Calu3 (cell line): ENCODE measurements around the gene EGFLAM. TPM values are rescaled to one million over a fixed set of nuclear protein-coding genes. Genes with fewer than 3 reads are reported as not detected.

Source experiments
- BruUV-seq: library from RNA; stranded (reverse); fragments of 400-500 nt; replicated peaks from 2 replicates; lab custom pipeline; 2021; lab: Mats Ljungman, UMichigan
- CTCF ChIA-PET: fragments of 300-600 bp; sonication (Branson Sonifier 250); formaldehyde crosslinking; loops from one replicate; lab custom pipeline; 2022; ENCODE audit warnings: antibody characterized with exemption; lab: Charles Lee
- DNase-seq: peaks from one replicate; pipeline ENCODE4 v3.0.0; 2022
- H3K27ac Mint-ChIP-seq: one replicate; pipeline ENCODE4 v1.8.0; 2022; ENCODE audit warnings: mixed read lengths; ENCODE audit not compliant: unreplicated experiment
- H3K27me3 Mint-ChIP-seq: one replicate; pipeline ENCODE4 v1.8.0; 2022; ENCODE audit warnings: mixed read lengths; ENCODE audit not compliant: unreplicated experiment
- H3K36me3 Mint-ChIP-seq: one replicate; pipeline ENCODE4 v1.8.0; 2022; ENCODE audit warnings: mild to moderate bottlenecking, moderate library complexity, mixed read lengths; ENCODE audit not compliant: insufficient read depth, unreplicated experiment
- H3K4me1 Mint-ChIP-seq: one replicate; pipeline ENCODE4 v1.8.0; 2022; ENCODE audit warnings: mild to moderate bottlenecking, low read depth, mixed read lengths; ENCODE audit not compliant: unreplicated experiment
- H3K4me3 Mint-ChIP-seq: one replicate; pipeline ENCODE4 v1.8.0; 2022; ENCODE audit warnings: mild to moderate bottlenecking, low read depth, moderate library complexity, mixed read lengths; ENCODE audit not compliant: unreplicated experiment
- H3K9me3 Mint-ChIP-seq: one replicate; pipeline ENCODE4 v1.8.0; 2022; ENCODE audit warnings: low read depth, mixed read lengths; ENCODE audit not compliant: unreplicated experiment
- CTCF ChIP-seq: fragments of 200-600 bp; IDR thresholded peaks from one replicate; pipeline ENCODE4 v1.8.0; 2022; ENCODE audit warnings: antibody characterized with exemption; ENCODE audit not compliant: unreplicated experiment
- intact Hi-C: fragments of 100-400 bp; cut with micrococcal nuclease; formaldehyde crosslinking; loops from one replicate; pipeline ENCODE4 v1.10.0; 2022; ENCODE audit not compliant: unreplicated experiment
- total RNA-seq: library from RNA; stranded (reverse); gene quantifications from 2 replicates; pipeline ENCODE4 v1.2.3, GENCODE V29; 2022

Gene EGFLAM
- total RNA-seq, 1 experiment from 2014 or later = not detected

- Mint-ChIP-seq H3K27me3 (peaks cover 67% of the 10 kb centered on the region), H3K36me3 (no peaks in the 10 kb centered on the region), H3K4me1 (no peaks in the 10 kb centered on the region), H3K9me3 (no peaks in the 10 kb centered on the region), H3K27ac (no peak overlapping the region), H3K4me3 (no peak overlapping the region)
- BruUV-seq = no TSS peak
- intact Hi-C loops = no loop called here
- TF ChIP-seq CTCF = no peak
- CTCF ChIA-PET = interaction anchor here (1.0 kb wide), 1 partner anchor 11 kb away, joined by 3 read pairs; no protein-coding TSS in a partner anchor
- no peak for DNase-seq
These were observed 193.8 kb downstream of the EGFLAM start for GRCh38 chr5:38452201-38452600.

- Mint-ChIP-seq H3K27me3 (peaks cover 74% of the 10 kb centered on the region), H3K9me3 (no peaks in the 10 kb centered on the region), H3K27ac (no peak overlapping the region), H3K4me1 (no peaks in the 10 kb centered on the region), H3K36me3 (no peaks in the 10 kb centered on the region), H3K4me3 (no peak overlapping the region)
- CTCF ChIA-PET = interaction anchor here (0.6 to 1.0 kb wide), 2 partner anchors 10 to 52 kb away, joined by 3 to 4 read pairs; no protein-coding TSS in a partner anchor
- no TSS peak for BruUV-seq
- intact Hi-C loops = no loop called here
- TF ChIP-seq CTCF = no peak
- no peak for DNase-seq
These were observed 195.1 kb downstream of the EGFLAM start for GRCh38 chr5:38453506-38453905.

DNA sequence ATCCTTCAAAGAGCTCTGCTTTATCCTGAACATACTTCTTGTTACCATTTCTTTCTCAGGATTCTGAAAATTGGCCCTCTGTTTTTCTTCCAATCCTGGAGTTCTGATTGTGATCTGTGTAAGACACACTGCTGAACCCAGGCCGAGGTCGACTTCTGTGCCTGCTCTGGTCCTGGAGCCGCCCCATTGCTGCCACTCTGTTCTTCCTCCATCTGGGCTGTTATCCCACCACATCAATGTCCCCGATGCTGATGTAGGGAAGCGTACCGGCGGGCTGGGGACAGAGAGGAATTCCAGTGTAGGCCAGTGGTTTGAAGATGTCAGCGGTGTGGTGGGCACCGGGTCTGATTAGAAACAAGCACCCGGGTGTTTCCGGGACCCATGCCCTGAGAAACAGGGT, 195.6 kb downstream of the EGFLAM start:
- CTCF ChIA-PET = interaction anchor here (0.6 to 1.0 kb wide), 2 partner anchors 10 to 52 kb away, joined by 3 to 4 read pairs; no protein-coding TSS in a partner anchor
- H3K36me3 Mint-ChIP-seq = no peaks in the 10 kb centered on the region
- H3K4me3 Mint-ChIP-seq = no peak overlapping the region
- no peaks in the 10 kb centered on the region for H3K9me3 Mint-ChIP-seq
- intact Hi-C loops = no loop called here
- BruUV-seq = no TSS peak
- no peak for TF ChIP-seq CTCF
- DNase-seq = no peak
- H3K27me3 Mint-ChIP-seq = peaks cover 74% of the 10 kb centered on the region
- no peaks in the 10 kb centered on the region for H3K4me1 Mint-ChIP-seq
- no peak overlapping the region for H3K27ac Mint-ChIP-seq

GRCh38 chr5:38455796-38456330, 197.5 kb downstream of the EGFLAM start:
- BruUV-seq = no TSS peak
- Mint-ChIP-seq H3K4me1 (no peaks in the 10 kb centered on the region), H3K27ac (no peak overlapping the region), H3K4me3 (no peak overlapping the region), H3K27me3 (peaks cover 75% of the 10 kb centered on the region), H3K36me3 (no peaks in the 10 kb centered on the region), H3K9me3 (no peaks in the 10 kb centered on the region)
- TF ChIP-seq CTCF = no peak
- intact Hi-C loops = no loop called here
- CTCF ChIA-PET = no interaction called here
- DNase-seq = no peak
